Gastroesophageal sphincter (tissue), 3 donors: ENCODE data around the gene ZFR.
"Not testable (repeated sequence)": the region's sequence is repeated elsewhere in the genome, so short reads cannot be mapped to it uniquely, and the experiment has no call there.

ENCODE experiments used
- EP300 ChIP-seq: sonication (generic); formaldehyde crosslinking; IDR thresholded peaks from one replicate; pipeline ENCODE4 v1.6.1; 2017; ENCODE audit warnings: antibody characterized with exemption, mild to moderate bottlenecking
- TF ChIP-seq, protein P1 (sequence below), 4 experiments: fragments of 200-600 bp in 2 of 4; fragments of 450-650 bp in 2 of 4; sonication (generic) in 1 of 4; IDR thresholded peaks; one replicate each; pipeline ENCODE4 v1.5.1; 2017 to 2019; ENCODE audit warnings: antibody characterized with exemption in 4 of 4, mild to moderate bottlenecking in 2 of 4, moderate library complexity in 2 of 4

DNA sequence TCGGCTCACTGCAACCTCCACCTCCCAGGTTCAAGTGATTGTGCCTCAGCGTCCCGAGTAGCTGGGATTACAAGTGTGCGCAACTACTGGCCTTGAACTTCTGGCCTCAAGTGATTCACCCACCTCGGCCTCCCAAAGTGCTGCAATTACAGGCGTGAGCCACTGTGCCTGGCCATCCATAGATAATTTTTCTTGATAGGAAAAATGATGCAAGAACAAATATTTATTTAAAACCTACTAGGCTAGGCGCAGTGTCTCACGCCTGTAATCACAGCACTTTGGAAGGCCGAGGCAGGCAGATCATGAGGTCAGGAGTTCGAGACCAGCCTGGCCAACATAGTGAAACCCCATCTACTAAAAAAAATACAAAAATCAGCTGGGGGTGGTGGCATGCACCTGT is 45.8 kb downstream of the ZFR start:
- TF ChIP-seq, protein P1, sequence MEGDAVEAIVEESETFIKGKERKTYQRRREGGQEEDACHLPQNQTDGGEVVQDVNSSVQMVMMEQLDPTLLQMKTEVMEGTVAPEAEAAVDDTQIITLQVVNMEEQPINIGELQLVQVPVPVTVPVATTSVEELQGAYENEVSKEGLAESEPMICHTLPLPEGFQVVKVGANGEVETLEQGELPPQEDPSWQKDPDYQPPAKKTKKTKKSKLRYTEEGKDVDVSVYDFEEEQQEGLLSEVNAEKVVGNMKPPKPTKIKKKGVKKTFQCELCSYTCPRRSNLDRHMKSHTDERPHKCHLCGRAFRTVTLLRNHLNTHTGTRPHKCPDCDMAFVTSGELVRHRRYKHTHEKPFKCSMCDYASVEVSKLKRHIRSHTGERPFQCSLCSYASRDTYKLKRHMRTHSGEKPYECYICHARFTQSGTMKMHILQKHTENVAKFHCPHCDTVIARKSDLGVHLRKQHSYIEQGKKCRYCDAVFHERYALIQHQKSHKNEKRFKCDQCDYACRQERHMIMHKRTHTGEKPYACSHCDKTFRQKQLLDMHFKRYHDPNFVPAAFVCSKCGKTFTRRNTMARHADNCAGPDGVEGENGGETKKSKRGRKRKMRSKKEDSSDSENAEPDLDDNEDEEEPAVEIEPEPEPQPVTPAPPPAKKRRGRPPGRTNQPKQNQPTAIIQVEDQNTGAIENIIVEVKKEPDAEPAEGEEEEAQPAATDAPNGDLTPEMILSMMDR (IDR thresholded peaks at IDR 0.05), result not testable (repeated sequence)
- not testable (repeated sequence) for TF ChIP-seq EP300
